WTC11 (cell line): ENCODE results near the gene NACA. TPM values are rescaled to one million over a fixed set of nuclear protein-coding genes. Genes with fewer than 3 reads are reported as not detected.
"Not testable (repeated sequence)": the region's sequence is repeated elsewhere in the genome, so short reads cannot be mapped to it uniquely, and the experiment has no call there.

Experiments
- ATAC-seq: fragments of 200-7000 bp; cut with Tn5 transposase; 2 replicates; pipeline ENCODE4 v1.10.0; 2021; ENCODE audit warnings: mild to moderate bottlenecking, moderate library complexity
- CTCF ChIA-PET: fragments of 300-600 bp; sonication (Branson Sonifier 250); formaldehyde crosslinking; loops from one replicate; lab custom pipeline; 2021; ENCODE audit warnings: antibody characterized with exemption; lab: Charles Lee
- POLR2A ChIA-PET: fragments of 350-600 bp; sonication (Branson Sonifier 250); formaldehyde crosslinking; loops from one replicate; lab custom pipeline; 2021; ENCODE audit warnings: antibody characterized with exemption; lab: Charles Lee
- DNase-seq: peaks from one replicate; pipeline ENCODE4 v3.0.0; 2021; ENCODE audit warnings: low spot score
- H3K27ac Mint-ChIP-seq: 2 replicates; pipeline ENCODE4 v1.8.0; 2021; ENCODE audit warnings: mixed read lengths
- H3K27me3 Mint-ChIP-seq: 2 replicates; pipeline ENCODE4 v1.8.0; 2021; ENCODE audit warnings: low read depth, mild to moderate bottlenecking, moderate library complexity, mixed read lengths
- H3K36me3 Mint-ChIP-seq: 2 replicates; pipeline ENCODE4 v1.8.0; 2021; ENCODE audit warnings: mixed read lengths
- H3K4me1 Mint-ChIP-seq: 2 replicates; pipeline ENCODE4 v1.8.0; 2022; ENCODE audit warnings: mixed read lengths
- H3K4me3 Mint-ChIP-seq: 2 replicates; pipeline ENCODE4 v1.8.0; 2021; ENCODE audit warnings: mild to moderate bottlenecking, moderate library complexity, mixed read lengths
- H3K9me3 Mint-ChIP-seq: 2 replicates; pipeline ENCODE4 v1.8.0; 2021; ENCODE audit warnings: mixed read lengths
- AFF4 ChIP-seq: sonication (generic); formaldehyde crosslinking; IDR thresholded peaks from 2 replicates; pipeline ENCODE4 v1.8.1; 2023; ENCODE audit warnings: mild to moderate bottlenecking, missing genetic modification reagents, borderline replicate concordance
- ATF2 ChIP-seq: sonication (generic); formaldehyde crosslinking; IDR thresholded peaks from 2 replicates; pipeline ENCODE4 v1.8.1; 2022; ENCODE audit warnings: low read depth, missing genetic modification reagents, borderline replicate concordance
- FOXP1 ChIP-seq: sonication (generic); formaldehyde crosslinking; IDR thresholded peaks from 2 replicates; pipeline ENCODE4 v1.8.0; 2022; ENCODE audit warnings: missing genetic modification reagents, mild to moderate bottlenecking, moderate library complexity, borderline replicate concordance
- GABPB1 ChIP-seq: sonication (generic); formaldehyde crosslinking; IDR thresholded peaks from 2 replicates; pipeline ENCODE4 v1.8.1; 2023; ENCODE audit warnings: mild to moderate bottlenecking, missing genetic modification reagents
- IRF2 ChIP-seq: sonication (generic); formaldehyde crosslinking; IDR thresholded peaks from 2 replicates; pipeline ENCODE4 v1.8.0; 2022; ENCODE audit warnings: low read depth, missing genetic modification reagents, borderline replicate concordance
- NR1H2 ChIP-seq: sonication (generic); formaldehyde crosslinking; IDR thresholded peaks from 2 replicates; pipeline ENCODE4 v1.9.0; 2021; ENCODE audit warnings: mild to moderate bottlenecking, moderate library complexity, missing genetic modification reagents
- NR3C1 ChIP-seq: sonication (generic); formaldehyde crosslinking; conservative IDR thresholded peaks from 2 replicates; pipeline ENCODE4 v1.8.1; 2023; ENCODE audit warnings: low read depth, mild to moderate bottlenecking, missing genetic modification reagents
- PRDM15 ChIP-seq: sonication (generic); formaldehyde crosslinking; IDR thresholded peaks from 2 replicates; pipeline ENCODE4 v1.8.0; 2022; ENCODE audit warnings: missing genetic modification reagents
- PRRX2 ChIP-seq: fragments of 250-450 bp; sonication (Bioruptor Pico); IDR thresholded peaks from 2 replicates; pipeline ENCODE4 v1.8.0; 2021; ENCODE audit warnings: mild to moderate bottlenecking
- SMAD3 ChIP-seq: sonication (generic); formaldehyde crosslinking; IDR thresholded peaks from 2 replicates; pipeline ENCODE4 v1.8.0; 2022; ENCODE audit warnings: missing genetic modification reagents, mild to moderate bottlenecking, borderline replicate concordance
- USF1 ChIP-seq: sonication (generic); formaldehyde crosslinking; IDR thresholded peaks from 2 replicates; pipeline ENCODE4 v1.8.0; 2022; ENCODE audit warnings: mild to moderate bottlenecking, missing genetic modification reagents
- ZBTB43 ChIP-seq: sonication (generic); formaldehyde crosslinking; IDR thresholded peaks from 2 replicates; pipeline ENCODE4 v1.8.1; 2023; ENCODE audit warnings: mild to moderate bottlenecking, missing genetic modification reagents
- ZNF219 ChIP-seq: sonication (generic); formaldehyde crosslinking; IDR thresholded peaks from 2 replicates; pipeline ENCODE4 v1.8.0; 2023; ENCODE audit warnings: missing genetic modification reagents, mild to moderate bottlenecking, borderline replicate concordance
- ZNF425 ChIP-seq: fragments of 250-450 bp; sonication (Bioruptor Pico); conservative IDR thresholded peaks from 2 replicates; pipeline ENCODE4 v1.9.0; 2021; ENCODE audit warnings: mild to moderate bottlenecking
- total RNA-seq: library from RNA; stranded (reverse); gene quantifications from 3 replicates; pipeline ENCODE4 v1.2.3, GENCODE V29; 2021

Gene NACA
- total RNA-seq, 1 experiment from 2014 or later = 987 TPM

- CTCF ChIA-PET = no interaction called here
- Mint-ChIP-seq H3K9me3 (no peaks in the 10 kb centered on the region), H3K4me1 (peaks cover 7% of the 10 kb centered on the region)
- ATAC-seq = 0 out of 2 replicates have a peak, but pooled peaks have one; percentile 14
- TF ChIP-seq SMAD3 (CRISPR knock-in tag) = no peak
- no peak for TF ChIP-seq FOXP1
- TF ChIP-seq USF1 = no peak
- no peak for TF ChIP-seq NR1H2
- TF ChIP-seq PRDM15 (CRISPR knock-in tag) = no peak
- TF ChIP-seq PRRX2 = no peak
- TF ChIP-seq GABPB1 (CRISPR knock-in tag) = no peak
- TF ChIP-seq IRF2 (CRISPR knock-in tag) = no peak
- no peak for TF ChIP-seq ATF2
- TF ChIP-seq, all 79 proteins: peak for 0
- no peak for DNase-seq
- H3K27me3 Mint-ChIP-seq = no peaks in the 10 kb centered on the region
- H3K36me3 Mint-ChIP-seq = peaks cover 38% of the 10 kb centered on the region
- POLR2A ChIA-PET = interaction anchor here (0.7 kb wide), 4 partner anchors 10 to 592 kb away, joined by 3 to 8 read pairs (median 6); partner anchors contain the start of gene PTGES3
- H3K27ac Mint-ChIP-seq = 0 out of 2 replicates have a peak overlapping the region, but pooled peaks have one; percentile 57
- no peak overlapping the region for H3K4me3 Mint-ChIP-seq
Measured at GRCh38 chr12:56709759-56710376, 15.2 kb downstream of the NACA start.

GRCh38 chr12:56704522-56704921 is 20.6 kb downstream of the NACA start:
- CTCF ChIA-PET, DNase-seq, ATAC-seq, H3K4me3 Mint-ChIP-seq, H3K9me3 Mint-ChIP-seq, POLR2A ChIA-PET, H3K36me3 Mint-ChIP-seq, H3K27ac Mint-ChIP-seq, H3K27me3 Mint-ChIP-seq: not testable (repeated sequence)
- H3K4me1 Mint-ChIP-seq = peaks cover 17% of the 10 kb centered on the region

GRCh38 chr12:56699020-56699661 is 26.0 kb downstream of the NACA start:
- CTCF ChIA-PET = no interaction called here
- Mint-ChIP-seq H3K36me3 (no peaks in the 10 kb centered on the region), H3K27me3 (no peaks in the 10 kb centered on the region; the same call in 1 of the 2 replicates), H3K27ac (no peak overlapping the region), H3K9me3 (no peaks in the 10 kb centered on the region), H3K4me1 (peaks cover 29% of the 10 kb centered on the region), H3K4me3 (no peak overlapping the region)
- no peak for ATAC-seq
- no peak for DNase-seq
- POLR2A ChIA-PET = interaction anchor here (0.6 kb wide), 1 partner anchor 504 kb away, joined by 3 read pairs; no protein-coding TSS in a partner anchor
- TF ChIP-seq NR3C1 (CRISPR knock-in tag) (no peak), ZNF219 (no peak), AFF4 (CRISPR knock-in tag) (no peak), USF1 (no peak), ZNF425 (no peak), ZBTB43 (CRISPR knock-in tag) (no peak)
